Hypothalamus (tissue), 51 donors: ENCODE data around the gene PHACTR3.
A peak's percentile ranks its signal among the peaks of the same experiment; 100 is the strongest.

ENCODE experiments used
- DNase-seq, 51 donors: peaks; one replicate each; lab custom pipeline; 2025; lab: John Stamatoyannopoulos, UW

The PHACTR3 gene

DNA sequence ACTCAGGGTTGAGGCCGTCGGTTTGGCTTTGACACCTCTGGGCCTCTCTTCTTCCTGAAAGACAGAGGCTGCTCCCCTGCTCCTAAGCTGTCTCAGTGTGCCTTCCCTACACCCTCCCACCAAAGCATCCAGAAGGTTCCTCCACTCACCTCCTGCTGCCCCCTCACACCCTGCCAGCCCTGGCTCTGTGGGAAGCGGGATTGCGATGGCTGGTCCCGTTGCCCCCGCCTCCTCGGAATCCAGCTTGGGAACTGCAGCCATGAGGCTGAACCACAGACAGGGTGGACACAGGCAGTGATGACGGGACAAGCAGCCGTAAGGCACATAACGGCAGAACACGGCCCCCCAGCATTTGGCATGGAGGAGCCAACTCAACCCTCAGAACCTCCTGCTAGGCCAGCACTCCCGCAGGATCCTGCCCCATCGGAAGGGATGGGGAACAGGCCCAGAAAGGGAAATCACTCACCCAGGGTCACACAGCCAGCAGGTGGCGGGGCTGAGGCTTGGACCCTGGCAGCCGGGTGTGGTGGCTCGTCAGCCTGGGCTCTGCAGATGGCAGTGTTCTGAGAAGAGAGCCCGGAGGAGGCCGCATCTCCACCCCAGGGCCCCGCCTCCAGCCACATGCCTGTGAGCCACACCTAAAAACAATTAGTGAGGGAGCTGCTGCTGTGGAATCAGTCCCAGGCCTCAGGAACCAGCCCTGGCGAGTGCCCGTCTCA, 139.6 kb downstream of the PHACTR3 start:
- DNase-seq: no peak

DNA sequence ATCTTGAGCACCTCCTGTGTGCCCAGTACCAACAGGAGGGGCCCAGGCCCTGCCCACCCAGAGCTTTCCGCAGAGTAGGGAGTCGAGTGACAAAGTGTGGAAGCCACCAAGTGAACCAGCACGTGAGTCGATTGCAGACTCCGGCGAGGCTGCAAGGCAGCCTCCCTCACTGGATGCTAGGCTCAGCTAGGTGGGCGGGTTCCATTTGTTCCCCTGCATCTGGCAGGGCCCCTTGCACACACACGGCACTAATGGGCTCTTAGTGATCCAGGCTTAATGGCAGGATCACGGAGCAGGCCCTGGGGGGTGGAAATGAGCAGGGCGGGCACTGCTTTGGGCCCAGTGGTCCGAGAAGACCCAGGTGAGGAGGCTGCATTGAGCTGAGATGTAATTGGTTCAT, 140.4 kb downstream of the PHACTR3 start:
- DNase-seq: no peak

DNA sequence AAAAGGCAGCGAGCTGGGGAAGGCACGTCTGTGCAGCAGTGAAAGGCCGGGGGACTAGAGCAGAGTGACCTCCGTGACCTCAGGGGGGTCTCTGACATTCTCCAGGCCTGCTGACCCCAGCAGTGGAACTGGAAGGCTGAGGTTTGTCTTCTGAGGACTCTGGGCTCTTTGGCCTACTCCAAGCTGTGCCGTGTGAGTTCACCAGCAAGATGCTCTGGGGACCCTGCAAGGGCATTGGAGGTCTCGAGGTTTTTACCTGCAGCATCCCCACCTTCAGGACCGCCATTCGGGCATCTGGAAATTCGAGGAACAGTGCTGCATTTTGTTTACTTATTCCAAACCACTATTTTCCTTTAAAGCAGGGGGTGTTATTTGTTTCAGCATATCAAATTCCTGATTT, 140.9 kb downstream of the PHACTR3 start:
- no peak for DNase-seq

- no peak for DNase-seq
Measured at GRCh38 chr20:59745716-59746115, 141.4 kb downstream of the PHACTR3 start.

DNA sequence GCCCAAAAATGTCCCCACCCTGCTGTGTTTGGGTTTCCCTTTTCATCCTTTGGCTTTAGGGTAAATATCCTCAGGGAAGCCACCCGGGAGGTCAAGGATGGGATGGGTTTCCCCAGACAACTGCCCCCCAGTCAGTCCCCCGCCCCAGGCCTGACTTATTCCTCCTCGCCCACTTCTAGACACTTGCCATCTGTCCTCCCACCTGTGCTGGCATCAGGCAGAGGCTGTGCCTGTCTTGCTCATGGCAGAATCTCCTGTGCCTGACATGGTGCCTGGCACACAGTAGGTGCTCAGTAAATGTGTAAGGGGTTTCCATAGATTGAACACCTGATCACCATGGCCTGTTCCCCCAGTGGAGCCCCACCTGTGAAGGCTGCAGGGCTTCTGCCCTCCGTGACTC, 141.8 kb downstream of the PHACTR3 start:
- no peak for DNase-seq

- peak in 1 of 51 donors; percentile 8 for DNase-seq
Measured at GRCh38 chr20:59747671-59748515, 143.6 kb downstream of the PHACTR3 start.

DNA sequence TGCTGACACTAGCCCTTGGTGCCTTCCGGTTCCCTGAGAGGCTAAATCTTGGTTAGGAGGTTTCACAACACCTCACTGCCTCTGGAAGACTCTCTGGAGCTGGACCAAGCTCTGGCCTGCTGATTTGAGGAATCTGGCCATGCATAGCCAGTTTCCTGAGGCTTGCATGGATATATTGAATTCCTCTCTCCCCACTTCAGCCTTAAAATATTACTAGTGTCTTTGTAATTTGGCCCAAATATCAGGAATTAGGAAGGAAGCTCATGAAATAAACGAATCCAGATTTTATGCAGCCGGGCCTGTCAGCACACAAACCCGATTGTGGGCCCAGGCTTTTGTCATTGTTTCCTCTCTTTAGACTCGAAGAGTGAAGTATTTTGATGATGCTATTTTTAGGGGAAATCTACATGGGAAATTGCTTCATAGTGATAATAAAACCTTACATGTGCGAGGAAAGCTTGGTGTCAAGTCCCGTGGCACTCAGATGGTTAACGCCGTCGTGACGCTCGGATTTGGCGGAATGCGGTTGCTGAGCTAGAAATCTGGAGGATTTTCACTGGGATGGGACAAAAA, 144.4 kb downstream of the PHACTR3 start:
- peak in 1 of 51 donors; percentile 19 for DNase-seq

- DNase-seq: peak in 17 of 51 donors; percentile 6 to 60 (median 27)
Measured at GRCh38 chr20:59749301-59749700, 145.0 kb downstream of the PHACTR3 start.

DNA sequence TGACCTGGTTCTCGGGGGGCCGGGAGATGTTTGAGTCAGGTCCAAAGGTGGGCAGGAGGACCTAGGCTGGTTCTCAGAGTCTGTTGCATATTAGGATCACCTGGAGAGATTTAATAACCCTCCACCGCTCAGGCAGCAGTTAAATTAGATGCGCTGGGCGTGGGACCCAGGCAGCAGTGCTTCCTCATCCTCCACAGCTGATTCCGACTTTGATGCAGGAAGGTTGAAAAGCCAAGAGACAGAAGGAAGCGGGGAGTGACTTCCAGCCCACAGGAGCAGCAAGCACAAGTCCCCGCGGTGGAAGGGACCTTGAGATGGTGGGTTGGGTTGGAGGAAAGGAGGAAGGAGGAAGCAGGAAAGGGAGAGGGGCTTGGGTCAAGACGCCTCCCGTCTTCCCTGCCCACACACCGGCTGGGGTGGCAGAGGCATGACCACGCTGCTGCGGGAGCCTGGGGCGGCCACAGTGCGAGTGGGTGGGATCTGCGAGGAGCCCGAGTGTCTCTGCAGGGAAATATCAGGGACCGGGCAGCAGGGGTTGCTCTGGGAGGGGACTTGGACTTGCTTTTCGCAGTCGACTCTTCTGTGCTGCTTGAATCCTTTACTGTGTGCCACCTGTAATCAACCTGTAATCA, 146.0 kb downstream of the PHACTR3 start:
- DNase-seq: peak in 1 of 51 donors; percentile 20

GRCh38 chr20:59751075-59751711, 146.9 kb downstream of the PHACTR3 start:
- DNase-seq: peak in 50 of 51 donors; percentile 19 to 90 (median 68)

- peak in 31 of 51 donors; percentile 5 to 63 (median 32) for DNase-seq
Measured at GRCh38 chr20:59752101-59752586, 147.8 kb downstream of the PHACTR3 start.

DNA sequence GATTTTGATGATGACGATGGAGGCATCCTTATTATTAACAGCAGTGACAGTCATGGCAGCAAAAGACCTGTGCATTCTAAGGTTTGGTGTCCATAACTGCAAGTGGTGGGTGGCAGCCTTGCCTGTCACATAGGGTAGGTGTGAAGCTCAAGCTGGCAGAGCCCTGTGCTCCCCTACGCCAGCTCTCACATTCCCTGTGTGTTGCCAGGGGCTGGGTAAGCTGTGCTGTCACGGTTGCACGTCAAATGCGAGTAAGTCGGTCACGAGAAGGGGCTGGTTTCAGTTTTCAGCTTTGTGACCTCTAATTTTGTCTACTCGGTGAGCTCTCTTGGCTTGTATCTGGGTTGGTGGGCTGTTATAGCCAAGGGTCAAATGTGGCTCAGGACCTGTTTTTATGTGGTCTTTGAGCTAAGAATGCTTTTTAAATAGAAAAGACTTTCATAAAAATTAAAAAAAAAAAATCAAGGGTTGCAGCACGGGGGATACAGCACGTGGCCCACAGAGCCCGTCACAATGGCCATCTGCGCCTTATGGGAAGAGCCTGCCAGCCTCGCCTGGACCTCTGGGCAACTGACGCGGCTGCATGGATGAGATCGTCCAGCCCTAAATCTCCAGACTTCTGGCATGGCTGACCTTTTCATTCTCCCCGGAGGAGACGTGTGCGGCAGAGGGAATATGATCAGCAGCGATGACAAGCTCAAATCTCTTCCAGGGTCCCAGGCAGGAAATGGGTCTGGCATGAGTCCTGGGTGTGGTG, 148.5 kb downstream of the PHACTR3 start:
- DNase-seq: peak in 5 of 51 donors; percentile 8 to 29 (median 18)

DNA sequence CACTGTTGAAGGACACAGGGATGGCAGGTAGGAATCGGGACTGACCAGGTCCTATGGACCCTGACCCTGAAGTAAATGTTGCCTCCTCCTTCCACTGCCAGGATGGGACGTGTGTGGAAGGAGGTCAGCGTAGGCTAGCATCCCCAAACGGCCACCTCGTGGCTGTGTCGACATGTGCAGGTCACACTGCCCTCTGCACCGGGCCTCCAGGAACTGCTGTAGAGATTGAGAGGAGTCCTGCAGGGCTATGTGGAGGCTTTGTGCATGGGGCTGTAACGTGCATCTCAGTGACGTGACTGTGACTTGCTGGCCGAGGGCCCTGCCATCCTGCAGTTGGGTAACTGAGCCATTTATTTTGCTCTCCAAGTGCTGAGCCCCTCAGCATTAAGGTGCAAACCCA, 149.5 kb downstream of the PHACTR3 start:
- no peak for DNase-seq

DNA sequence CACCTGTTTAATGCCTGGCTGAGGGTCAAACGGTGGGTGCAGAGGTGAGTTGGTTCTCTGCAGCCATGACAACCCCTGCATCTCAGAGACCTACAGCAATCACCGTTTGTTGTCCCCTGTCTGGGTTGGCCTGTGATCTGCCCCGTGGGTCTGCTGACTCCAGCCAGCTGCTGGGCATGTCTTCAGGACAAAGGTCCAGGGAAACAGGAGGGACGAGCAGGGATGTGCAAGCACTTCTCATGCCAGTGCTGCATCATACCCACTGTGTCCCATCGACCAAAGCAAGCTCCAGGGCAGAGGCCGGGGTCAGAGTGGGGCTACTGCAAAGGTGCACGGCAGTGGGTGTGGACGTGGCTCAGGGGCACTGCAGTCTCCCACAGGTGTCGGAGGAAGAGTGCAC, 150.2 kb downstream of the PHACTR3 start:
- DNase-seq: no peak

- DNase-seq: no peak
Measured at GRCh38 chr20:59756241-59756640, 151.9 kb downstream of the PHACTR3 start.

DNA sequence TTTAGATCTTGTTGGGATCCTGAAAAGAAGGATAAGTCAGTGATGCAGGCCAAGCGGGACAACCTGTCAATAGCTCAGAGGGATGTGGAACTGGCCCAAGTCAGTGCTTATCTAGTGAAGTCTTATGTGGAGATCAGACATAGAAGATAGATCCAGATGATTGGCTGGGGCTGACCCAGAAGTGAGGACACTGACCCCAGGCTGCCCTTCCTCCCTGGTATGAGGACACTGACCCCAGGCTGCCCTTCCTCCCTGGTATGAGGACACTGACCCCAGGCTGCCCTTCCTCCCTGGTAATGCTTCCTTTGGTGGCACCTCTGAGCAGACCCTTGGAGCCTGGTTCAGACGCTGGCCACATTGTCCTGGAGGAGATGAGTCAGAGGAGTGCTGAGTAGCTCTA, 159.7 kb downstream of the PHACTR3 start:
- no peak for DNase-seq

DNA sequence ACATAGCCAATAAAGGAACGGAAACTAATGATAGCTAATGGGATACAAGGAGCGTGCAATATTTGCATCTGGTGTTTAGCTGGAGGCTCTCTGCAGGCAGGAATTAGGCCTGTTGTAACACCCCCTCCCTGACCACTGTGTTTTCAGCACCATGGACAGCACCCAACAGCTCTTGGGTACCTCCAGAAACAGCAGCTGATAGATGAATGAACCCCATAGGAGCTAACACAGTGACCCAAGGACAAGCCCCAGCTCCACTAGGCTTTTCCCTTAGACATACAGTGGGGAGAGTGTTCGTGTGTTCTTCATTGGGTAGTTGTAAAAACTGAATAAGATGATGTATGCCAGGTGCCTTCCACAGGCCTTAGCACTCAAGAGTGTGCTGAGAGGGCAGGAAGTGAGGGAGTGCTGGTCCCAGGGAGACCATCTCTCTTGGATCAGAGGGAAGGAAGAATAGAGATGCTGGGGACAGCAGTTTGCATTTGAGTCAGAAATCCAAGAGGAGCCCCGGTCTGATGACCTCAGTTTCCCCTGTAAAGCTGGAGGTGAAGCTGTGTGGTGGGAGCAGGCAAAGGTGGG, 161.3 kb downstream of the PHACTR3 start:
- no peak for DNase-seq

DNA sequence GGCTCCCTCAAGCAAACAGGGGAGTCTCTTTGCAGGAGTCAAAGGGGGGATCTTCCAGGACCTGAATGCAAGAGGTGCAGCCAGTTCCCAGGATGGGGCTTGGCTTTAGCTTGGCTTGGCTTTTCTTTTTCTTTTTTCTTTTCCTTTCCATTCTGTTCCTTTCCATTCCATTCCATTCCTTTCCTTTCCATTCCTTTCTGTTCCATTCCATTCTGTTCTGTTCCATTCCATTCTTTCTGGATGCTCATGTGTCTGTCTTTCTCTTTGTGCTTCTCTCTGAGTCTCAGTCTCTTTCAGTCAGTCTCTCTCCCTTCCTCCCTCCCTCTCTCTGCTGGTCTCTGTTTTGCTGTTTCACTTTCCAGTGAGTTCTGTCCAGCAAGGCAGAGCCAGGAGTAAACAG, 163.3 kb downstream of the PHACTR3 start:
- DNase-seq: no peak

DNA sequence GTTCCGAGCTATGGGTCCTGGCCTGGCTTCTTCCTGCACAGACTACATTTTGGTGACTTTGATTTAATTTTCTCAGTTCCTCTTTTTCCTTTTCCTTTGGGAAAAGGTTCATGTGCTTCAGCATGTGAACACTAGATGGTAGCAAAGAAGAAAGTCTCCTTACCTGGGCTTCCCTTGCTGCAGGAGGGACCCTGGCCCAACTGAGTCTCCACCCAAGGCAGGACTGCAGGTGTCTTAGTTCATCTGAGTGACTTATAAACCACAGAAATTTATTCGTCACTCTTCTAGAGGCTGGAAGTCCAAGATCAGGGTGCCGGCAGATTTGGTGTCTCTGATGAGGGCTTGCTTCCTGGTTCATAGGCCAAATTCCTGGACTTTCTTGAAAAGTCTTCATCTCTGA, 165.9 kb downstream of the PHACTR3 start:
- DNase-seq: no peak
